ENCODE results near the gene PLA2G15. TPM values are rescaled to one million over a fixed set of nuclear protein-coding genes. Genes with fewer than 3 reads are reported as not detected.
A peak's percentile ranks its signal among the peaks of the same experiment; 100 is the strongest.

PLA2G15 gene
- polyA plus RNA-seq, 2 of the 4 experiments (the other 2 are of a cell fraction), result 4.8 to 8.7 TPM

DNA sequence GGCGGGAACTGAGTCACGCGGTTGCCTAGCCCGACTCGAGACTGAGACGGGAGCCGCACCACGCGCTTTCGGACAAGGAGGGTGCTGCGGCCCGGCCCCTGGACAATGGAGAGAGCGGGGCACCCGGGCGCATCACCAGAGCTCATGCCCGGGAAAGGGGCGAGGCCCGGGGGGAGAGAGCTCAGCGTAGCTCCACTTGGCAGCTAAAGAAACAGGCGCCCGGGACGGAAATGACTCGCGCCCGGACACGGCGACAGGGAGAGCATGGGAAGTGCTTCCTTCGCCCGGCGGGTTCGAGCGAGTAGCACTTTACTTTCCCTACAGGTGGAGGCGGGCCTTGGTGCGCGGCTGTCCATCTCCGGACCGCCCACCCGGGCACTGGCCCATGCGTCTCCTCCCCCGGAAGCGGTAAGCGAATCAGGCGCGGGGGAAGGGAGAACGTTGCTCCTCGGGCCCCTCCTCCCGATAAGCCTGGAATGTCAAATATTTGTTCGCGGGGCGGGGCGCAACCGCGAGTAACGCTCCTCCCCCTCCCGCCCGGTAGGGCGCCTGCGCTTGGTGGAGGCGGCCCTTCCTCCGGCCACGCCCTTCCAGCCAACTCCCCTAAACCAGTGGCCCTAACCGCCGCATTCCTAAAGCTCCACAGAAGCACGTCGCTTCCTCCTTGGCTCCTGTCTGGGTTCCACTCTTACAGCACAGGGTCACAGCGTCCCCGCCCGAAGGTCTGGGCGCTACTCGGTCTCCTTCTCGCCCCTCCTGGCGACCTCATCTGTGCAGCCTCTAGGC lies 7.7 kb upstream of the PLA2G15 start:
- under 1% methylated on average over 53 of the region's 72 CpGs for WGBS (ENCODE audit: missing lambda C conversion rate)
- ChIA-PET CTCF (interaction anchor here (0.8 to 2.9 kb wide), 8 partner anchors 9 to 211 kb away, joined by 3 to 18 read pairs (median 4); partner anchors contain the start of gene SLC7A6), POLR2A (interaction anchor here (0.5 to 1.8 kb wide), 18 partner anchors 8 to 283 kb away, joined by 3 to 29 read pairs (median 4); partner anchors contain the start of genes NFATC3, PLA2G15, PRMT7 and SLC7A6)
- Histone ChIP-seq H3K4me3 (peak overlapping the region; percentile 48), H3K9me3 (no peaks in the 10 kb centered on the region), H3K4me1 (peaks cover 15% of the 10 kb centered on the region), H3K27ac (peak overlapping the region; percentile 93 to 94), H3K4me2 (peak overlapping the region; percentile 90)
- peak; percentile 85 to 94 for ATAC-seq
- TF ChIP-seq TP53 (CRISPR knock-in tag; IDR thresholded peaks at IDR 0.05) (0 out of 2 replicates have a peak, but pooled peaks have one; percentile 70), HOXB13 (CRISPR knock-in tag; IDR thresholded peaks at IDR 0.05; ENCODE audit: low read depth) (peak; percentile 79; the same call in 1 of the 2 replicates), JUN (IDR thresholded peaks at IDR 0.05) (peak; percentile 83 to 89; a peak in 4 of 5 replicates), SMC3 (IDR thresholded peaks at IDR 0.05) (no peak), ZSCAN20 (CRISPR knock-in tag; IDR thresholded peaks at IDR 0.05) (no peak), GATA3 (IDR thresholded peaks at IDR 0.05; ENCODE audit: borderline replicate concordance) (peak; percentile 68; the same call in 1 of the 2 replicates), RARB (CRISPR knock-in tag; IDR thresholded peaks at IDR 0.05) (no peak), FOSL2 (IDR thresholded peaks at IDR 0.05) (no peak), FOSL2 (CRISPR knock-in tag; IDR thresholded peaks at IDR 0.05) (peak; percentile 6; the same call in 1 of the 2 replicates), POLR2A (IDR thresholded peaks at IDR 0.05; ENCODE audit: low read length) (peak; percentile 97), MYC (IDR thresholded peaks at IDR 0.05; ENCODE audit: borderline replicate concordance, low read length) (peak; percentile 18; the same call in 1 of the 2 replicates), RNF2 (IDR thresholded peaks at IDR 0.05; ENCODE audit: borderline replicate concordance, low read depth) (no peak), ZC3H11A (IDR thresholded peaks at IDR 0.05) (no peak), EHF (CRISPR knock-in tag; IDR thresholded peaks at IDR 0.05) (peak; percentile 71; the same call in 1 of the 2 replicates), MAZ (IDR thresholded peaks at IDR 0.05; ENCODE audit: borderline replicate concordance, low read depth, low read length) (peak; percentile 71), HOXB5 (CRISPR knock-in tag; IDR thresholded peaks at IDR 0.05) (peak; percentile 89), JUNB (IDR thresholded peaks at IDR 0.05) (no peak), PHF8 (IDR thresholded peaks at IDR 0.05; ENCODE audit: borderline replicate concordance, low read depth) (peak; percentile 51), TFCP2L1 (CRISPR knock-in tag; IDR thresholded peaks at IDR 0.05) (0 out of 2 replicates have a peak, but pooled peaks have one; percentile 23), RFX5 (IDR thresholded peaks at IDR 0.05) (no peak)
- TF ChIP-seq, protein P1, sequence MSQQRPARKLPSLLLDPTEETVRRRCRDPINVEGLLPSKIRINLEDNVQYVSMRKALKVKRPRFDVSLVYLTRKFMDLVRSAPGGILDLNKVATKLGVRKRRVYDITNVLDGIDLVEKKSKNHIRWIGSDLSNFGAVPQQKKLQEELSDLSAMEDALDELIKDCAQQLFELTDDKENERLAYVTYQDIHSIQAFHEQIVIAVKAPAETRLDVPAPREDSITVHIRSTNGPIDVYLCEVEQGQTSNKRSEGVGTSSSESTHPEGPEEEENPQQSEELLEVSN (IDR thresholded peaks at IDR 0.05; ENCODE audit: borderline replicate concordance, low read depth), result no peak; the same call in 1 of the 2 replicates
- TF ChIP-seq, protein P2, sequence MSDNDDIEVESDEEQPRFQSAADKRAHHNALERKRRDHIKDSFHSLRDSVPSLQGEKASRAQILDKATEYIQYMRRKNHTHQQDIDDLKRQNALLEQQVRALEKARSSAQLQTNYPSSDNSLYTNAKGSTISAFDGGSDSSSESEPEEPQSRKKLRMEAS (IDR thresholded peaks at IDR 0.05), result peak; percentile 74
- TF ChIP-seq, protein P3, sequence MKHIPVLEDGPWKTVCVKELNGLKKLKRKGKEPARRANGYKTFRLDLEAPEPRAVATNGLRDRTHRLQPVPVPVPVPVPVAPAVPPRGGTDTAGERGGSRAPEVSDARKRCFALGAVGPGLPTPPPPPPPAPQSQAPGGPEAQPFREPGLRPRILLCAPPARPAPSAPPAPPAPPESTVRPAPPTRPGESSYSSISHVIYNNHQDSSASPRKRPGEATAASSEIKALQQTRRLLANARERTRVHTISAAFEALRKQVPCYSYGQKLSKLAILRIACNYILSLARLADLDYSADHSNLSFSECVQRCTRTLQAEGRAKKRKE (CRISPR knock-in tag; IDR thresholded peaks at IDR 0.05; ENCODE audit: low read depth), result 0 out of 2 replicates have a peak, but pooled peaks have one; percentile 35
- TF ChIP-seq, protein P4, sequence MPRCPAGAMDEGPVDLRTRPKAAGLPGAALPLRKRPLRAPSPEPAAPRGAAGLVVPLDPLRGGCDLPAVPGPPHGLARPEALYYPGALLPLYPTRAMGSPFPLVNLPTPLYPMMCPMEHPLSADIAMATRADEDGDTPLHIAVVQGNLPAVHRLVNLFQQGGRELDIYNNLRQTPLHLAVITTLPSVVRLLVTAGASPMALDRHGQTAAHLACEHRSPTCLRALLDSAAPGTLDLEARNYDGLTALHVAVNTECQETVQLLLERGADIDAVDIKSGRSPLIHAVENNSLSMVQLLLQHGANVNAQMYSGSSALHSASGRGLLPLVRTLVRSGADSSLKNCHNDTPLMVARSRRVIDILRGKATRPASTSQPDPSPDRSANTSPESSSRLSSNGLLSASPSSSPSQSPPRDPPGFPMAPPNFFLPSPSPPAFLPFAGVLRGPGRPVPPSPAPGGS (IDR thresholded peaks at IDR 0.05), result peak; percentile 90
- TF ChIP-seq, protein P5, sequence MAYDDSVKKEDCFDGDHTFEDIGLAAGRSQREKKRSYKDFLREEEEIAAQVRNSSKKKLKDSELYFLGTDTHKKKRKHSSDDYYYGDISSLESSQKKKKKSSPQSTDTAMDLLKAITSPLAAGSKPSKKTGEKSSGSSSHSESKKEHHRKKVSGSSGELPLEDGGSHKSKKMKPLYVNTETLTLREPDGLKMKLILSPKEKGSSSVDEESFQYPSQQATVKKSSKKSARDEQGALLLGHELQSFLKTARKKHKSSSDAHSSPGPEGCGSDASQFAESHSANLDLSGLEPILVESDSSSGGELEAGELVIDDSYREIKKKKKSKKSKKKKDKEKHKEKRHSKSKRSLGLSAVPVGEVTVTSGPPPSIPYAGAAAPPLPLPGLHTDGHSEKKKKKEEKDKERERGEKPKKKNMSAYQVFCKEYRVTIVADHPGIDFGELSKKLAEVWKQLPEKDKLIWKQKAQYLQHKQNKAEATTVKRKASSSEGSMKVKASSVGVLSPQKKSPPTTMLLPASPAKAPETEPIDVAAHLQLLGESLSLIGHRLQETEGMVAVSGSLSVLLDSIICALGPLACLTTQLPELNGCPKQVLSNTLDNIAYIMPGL (CRISPR knock-in tag; IDR thresholded peaks at IDR 0.05; ENCODE audit: borderline replicate concordance), result no peak
- TF ChIP-seq, protein P6, sequence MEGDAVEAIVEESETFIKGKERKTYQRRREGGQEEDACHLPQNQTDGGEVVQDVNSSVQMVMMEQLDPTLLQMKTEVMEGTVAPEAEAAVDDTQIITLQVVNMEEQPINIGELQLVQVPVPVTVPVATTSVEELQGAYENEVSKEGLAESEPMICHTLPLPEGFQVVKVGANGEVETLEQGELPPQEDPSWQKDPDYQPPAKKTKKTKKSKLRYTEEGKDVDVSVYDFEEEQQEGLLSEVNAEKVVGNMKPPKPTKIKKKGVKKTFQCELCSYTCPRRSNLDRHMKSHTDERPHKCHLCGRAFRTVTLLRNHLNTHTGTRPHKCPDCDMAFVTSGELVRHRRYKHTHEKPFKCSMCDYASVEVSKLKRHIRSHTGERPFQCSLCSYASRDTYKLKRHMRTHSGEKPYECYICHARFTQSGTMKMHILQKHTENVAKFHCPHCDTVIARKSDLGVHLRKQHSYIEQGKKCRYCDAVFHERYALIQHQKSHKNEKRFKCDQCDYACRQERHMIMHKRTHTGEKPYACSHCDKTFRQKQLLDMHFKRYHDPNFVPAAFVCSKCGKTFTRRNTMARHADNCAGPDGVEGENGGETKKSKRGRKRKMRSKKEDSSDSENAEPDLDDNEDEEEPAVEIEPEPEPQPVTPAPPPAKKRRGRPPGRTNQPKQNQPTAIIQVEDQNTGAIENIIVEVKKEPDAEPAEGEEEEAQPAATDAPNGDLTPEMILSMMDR (IDR thresholded peaks at IDR 0.05), result no peak
- TF ChIP-seq, protein P7, sequence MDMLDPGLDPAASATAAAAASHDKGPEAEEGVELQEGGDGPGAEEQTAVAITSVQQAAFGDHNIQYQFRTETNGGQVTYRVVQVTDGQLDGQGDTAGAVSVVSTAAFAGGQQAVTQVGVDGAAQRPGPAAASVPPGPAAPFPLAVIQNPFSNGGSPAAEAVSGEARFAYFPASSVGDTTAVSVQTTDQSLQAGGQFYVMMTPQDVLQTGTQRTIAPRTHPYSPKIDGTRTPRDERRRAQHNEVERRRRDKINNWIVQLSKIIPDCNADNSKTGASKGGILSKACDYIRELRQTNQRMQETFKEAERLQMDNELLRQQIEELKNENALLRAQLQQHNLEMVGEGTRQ (IDR thresholded peaks at IDR 0.05), result no peak; the same call in 1 of the 2 replicates
- TF ChIP-seq, protein P8, sequence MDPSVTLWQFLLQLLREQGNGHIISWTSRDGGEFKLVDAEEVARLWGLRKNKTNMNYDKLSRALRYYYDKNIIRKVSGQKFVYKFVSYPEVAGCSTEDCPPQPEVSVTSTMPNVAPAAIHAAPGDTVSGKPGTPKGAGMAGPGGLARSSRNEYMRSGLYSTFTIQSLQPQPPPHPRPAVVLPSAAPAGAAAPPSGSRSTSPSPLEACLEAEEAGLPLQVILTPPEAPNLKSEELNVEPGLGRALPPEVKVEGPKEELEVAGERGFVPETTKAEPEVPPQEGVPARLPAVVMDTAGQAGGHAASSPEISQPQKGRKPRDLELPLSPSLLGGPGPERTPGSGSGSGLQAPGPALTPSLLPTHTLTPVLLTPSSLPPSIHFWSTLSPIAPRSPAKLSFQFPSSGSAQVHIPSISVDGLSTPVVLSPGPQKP (IDR thresholded peaks at IDR 0.05; ENCODE audit: low read depth, low read length), result no peak
- FAIRE-seq, result peak; percentile 72
- peak; percentile 95 to 99 for DNase-seq (ENCODE audit: low read depth in 1 of 2, low spot score in 1 of 2)
